GM21381 (cell line): ENCODE data around the gene MOCS3.

ENCODE experiments used
- ATAC-seq: cut with Tn5 transposase; IDR thresholded peaks from one replicate; pipeline ENCODE4 v1.9.1; 2021; ENCODE audit warnings: mild to moderate bottlenecking, moderate library complexity; ENCODE audit not compliant: unreplicated experiment

MOCS3 gene

DNA sequence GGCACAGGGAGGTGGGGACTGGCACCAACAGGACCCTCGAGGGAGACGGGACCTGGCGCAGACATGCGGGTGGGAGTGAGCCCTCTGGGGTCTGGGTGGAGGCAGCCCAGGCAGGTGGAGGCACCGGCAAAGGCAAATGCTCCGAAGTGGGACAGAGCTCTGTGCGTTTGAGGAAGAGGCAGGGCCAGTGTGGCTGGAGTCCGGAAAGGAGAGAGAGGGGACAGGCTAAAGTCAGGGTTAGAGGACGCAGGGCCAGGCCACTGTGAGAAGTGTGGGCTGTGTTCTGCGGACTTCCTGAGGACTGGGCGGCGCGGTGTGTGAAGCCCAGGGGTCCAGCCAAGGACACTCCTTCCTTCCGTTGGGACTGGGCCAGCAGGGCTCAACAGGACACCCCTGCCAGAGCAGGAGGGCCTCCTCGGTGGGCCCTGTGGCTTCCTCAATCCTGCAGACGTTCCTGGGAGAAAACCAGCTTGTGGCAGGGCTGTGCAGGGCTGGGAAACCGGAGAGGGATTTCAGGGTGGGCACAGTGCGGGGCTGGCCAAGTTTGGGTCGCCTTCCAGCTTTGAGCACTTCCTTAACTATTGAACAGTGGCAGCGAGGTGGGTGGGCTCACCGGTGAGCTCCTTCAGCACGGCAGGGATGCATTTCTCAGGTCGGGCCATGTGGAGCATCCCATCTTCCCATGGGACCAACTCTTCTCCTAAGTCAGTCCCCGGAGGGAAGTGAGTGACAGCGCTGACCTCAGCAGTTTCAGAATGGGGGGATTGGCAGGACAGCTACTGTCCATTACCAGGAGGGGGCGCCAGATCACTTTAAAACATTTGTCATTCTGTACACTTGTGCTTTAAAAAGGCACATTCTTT lies 22.5 kb downstream of the MOCS3 start:
- ATAC-seq: no peak

- ATAC-seq: no peak
These were observed 23.1 kb downstream of the MOCS3 start for GRCh38 chr20:50981714-50982048.

DNA sequence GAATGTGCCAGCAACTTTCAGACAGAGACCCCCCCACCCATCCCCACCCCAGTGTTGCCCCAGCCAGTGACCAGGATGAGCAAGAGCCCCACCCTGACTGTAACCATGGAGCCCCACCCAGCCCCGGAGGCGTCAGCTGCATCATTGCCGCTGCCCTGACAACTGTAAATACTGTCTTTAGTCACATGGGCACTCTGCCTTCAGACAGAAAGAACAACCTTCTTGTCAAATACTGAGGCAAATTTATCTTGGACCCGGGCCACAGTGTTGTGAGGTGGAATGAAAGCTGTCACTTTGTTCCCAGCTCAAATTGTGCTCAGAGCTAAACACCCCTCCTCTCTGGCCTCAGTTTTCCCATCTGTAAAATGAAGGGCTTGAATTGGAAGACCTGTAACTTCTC lies 23.7 kb downstream of the MOCS3 start:
- ATAC-seq: no peak

GRCh38 chr20:50983321-50983720 lies 24.7 kb downstream of the MOCS3 start:
- no peak for ATAC-seq

- no peak for ATAC-seq
These were observed 29.0 kb downstream of the MOCS3 start for GRCh38 chr20:50987493-50988210.

GRCh38 chr20:50991076-50991475 lies 32.5 kb downstream of the MOCS3 start:
- no peak for ATAC-seq

- no peak for ATAC-seq
These were observed 33.7 kb downstream of the MOCS3 start for GRCh38 chr20:50992336-50992732.

DNA sequence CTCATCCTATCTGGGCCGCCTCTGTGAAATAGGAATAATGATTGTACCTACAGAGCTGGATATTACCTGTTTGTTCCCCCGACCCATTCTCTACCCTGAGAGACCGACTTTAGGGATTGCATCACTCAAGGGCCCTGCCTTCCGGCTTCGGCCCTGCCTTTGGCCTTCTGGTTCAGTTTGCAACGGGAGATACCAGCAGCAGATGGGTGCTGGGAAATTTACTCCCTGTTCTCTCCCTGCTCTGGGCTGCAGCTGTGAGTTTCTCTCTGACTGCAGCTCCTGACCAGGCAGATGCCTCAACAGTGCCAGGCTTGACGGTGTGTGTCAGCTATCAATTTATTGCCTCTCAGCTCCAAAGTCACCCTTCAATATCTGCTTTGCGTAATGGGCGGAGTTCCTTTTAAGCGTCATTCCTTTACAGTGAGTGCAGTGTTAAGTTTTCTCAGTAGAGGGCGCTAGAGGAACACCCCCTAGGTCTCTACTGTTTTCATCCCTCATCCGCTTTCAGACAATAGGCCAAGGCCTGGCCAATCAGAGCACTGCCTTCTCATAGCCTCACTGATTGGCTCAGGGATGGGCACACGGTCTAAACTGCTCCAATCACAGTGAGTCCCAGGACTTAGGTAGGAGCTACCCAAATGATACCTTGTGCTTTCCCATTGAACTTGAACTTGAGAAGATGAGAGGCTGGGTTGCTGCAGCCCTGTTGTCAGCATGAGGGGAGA lies 34.3 kb downstream of the MOCS3 start:
- ATAC-seq: no peak

DNA sequence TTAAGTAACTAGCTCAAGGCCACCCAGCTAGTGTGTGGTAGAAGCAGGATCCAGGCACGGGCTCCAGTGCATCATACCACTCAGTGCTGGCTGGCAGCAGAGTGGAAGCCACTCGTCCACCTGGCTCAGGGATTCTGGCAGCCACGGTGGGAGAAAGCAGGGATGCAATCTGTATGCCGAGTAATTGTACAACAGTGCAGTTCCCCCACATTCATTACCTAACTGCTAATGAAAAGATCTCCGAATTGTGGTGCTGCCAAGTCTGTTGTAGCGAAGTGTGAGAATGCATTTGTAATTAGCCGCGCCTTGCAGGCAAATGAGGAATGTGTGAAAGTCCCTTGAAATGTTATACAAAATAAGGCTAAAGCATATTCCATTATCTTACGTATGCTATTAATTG lies 35.3 kb downstream of the MOCS3 start:
- no peak for ATAC-seq

DNA sequence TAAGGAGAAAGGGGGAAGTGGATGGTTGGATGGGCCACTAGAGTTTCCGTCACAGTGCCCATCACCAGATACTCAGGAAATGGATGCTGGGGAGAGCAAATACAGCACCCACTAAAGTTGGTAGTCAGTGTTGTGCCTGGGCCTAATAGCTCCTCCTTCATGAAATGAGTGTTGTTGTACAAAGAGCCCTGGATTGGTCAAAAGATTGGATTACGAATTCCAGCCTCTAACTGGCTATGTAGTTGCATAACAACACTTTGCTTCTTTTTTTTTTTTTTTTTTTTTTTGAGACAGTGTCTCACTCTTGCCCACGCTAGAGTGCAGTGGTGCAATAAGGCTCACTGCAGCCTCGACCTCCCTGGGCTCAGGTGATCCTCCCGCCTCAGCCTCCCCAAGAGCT lies 36.9 kb downstream of the MOCS3 start:
- ATAC-seq: no peak

GRCh38 chr20:50996901-50997865 lies 38.6 kb downstream of the MOCS3 start:
- ATAC-seq: no peak

GRCh38 chr20:50999355-50999754 lies 40.7 kb downstream of the MOCS3 start:
- ATAC-seq: no peak

DNA sequence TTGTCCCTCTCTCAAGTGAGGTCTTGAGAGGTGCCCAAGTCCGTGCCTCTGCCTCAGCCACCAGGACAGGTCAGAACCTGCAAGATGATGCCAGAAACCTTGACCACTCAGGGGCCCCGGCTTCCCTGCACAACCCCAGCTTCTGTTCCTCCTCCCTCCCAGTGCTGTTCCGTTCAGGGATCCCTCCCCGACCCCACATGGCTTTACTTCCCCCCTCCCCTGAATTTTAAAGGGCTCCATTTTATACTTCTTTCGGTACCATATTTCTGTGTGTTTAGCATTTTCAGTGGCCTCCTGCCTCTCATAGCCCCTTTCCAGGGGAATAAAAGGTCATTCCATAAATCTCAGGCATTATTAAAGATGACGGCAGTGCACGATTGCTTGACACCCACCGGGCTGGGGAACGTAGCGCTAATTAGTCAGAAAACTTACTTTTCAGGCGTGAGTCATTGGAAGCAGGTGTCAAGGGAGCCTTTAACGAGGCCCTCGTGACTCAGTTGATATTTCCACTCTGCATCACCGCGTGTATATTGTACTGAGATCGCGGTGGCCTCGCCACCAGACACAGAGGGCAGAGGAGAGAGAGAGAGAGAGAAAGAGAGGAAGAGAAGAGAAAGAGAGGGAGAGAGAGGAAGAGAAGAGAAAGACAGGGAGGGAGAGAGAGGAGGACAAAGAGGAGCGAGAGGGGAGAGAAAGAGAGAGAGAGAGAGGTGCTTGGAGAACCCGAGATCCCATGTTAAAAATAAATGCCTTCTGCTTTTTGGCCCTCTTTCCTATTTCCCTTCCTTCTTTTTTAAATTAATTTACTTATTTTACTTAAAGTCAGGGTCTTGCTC lies 43.0 kb downstream of the MOCS3 start:
- ATAC-seq: no peak

DNA sequence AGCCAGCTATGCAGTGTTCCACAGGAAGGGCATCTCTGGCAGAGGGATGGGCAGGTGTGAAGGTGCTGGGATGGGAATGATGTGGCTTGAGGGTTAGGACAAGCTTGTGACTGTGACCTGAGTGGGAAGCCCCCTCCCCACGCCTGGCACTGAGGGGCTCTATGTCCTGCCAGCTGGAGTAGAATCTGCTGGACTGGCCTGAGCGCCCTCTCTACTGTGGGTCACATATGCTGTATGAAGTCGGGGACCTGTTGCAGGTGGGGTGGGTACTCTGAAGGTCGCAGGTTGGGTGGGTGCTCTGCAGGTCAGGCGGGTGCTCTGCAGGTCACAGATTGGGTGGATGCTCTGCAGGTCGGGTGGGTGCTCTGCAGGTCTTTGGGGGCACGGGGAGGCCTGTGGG lies 44.0 kb downstream of the MOCS3 start:
- ATAC-seq: no peak

GRCh38 chr20:51003753-51004152 lies 45.1 kb downstream of the MOCS3 start:
- ATAC-seq: no peak

GRCh38 chr20:51004305-51004727 lies 45.7 kb downstream of the MOCS3 start:
- ATAC-seq: no peak

DNA sequence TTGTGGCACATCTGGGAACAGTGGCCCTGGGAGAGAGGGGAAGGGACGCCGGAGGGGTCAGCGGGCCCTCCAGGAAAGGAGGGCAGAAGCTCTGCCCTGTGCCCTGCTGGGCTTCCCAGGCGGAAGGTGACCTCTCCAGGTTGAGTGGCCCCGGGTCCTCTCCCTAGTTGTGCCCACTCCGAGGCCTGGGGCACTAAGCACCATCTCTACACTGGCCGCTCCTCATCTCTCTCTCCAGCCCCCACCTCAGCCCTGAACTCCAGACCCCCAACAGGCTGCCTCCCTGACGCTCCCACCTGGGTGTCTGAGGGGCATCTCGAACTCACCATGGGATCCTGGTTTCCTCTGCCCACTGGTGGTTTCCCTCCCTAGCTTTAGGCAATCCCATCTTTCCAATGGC lies 46.2 kb downstream of the MOCS3 start:
- ATAC-seq: no peak

- ATAC-seq: no peak
These were observed 46.6 kb downstream of the MOCS3 start for GRCh38 chr20:51005214-51005613.

DNA sequence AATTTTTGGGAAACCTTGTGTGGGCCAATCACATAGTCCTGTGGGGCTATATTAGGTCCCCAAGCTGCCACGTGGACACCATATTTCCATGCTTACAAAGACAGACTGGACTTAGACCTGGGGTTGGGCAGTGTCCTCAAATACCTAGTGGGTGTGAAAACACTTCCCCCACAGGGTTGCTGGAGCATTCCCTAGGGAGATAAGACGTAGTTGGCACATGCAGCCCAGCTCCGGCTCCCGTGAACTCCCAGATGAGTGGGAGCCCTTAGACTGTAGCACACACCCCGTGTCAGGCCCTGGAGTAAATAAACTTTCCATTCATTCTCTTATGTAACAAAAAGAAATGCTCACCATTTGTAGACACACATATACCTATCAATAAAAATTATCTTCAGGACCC lies 50.1 kb downstream of the MOCS3 start:
- ATAC-seq: no peak
